Right cardiac atrium (tissue), 5 donors: Measurements from ENCODE around the gene BICRA. TPM values are rescaled to one million over a fixed set of nuclear protein-coding genes. Genes with fewer than 3 reads are reported as not detected.
"Not testable (repeated sequence)": the region's sequence is repeated elsewhere in the genome, so short reads cannot be mapped to it uniquely, and the experiment has no call there.

Source experiments
- ATAC-seq, 2 donors: fragments of 200-7000 bp; cut with Tn5 transposase; one replicate each; pipeline versions ENCODE4 v1.8.0 to v1.9.1; 2020; ENCODE audit warnings: moderate library complexity in 2 of 2, mild to moderate bottlenecking in 1 of 2
- DNase-seq, 3 donors: peaks; one replicate each; pipeline ENCODE4 v3.0.0-alpha.2; 2020
- H3K27ac ChIP-seq: one replicate; pipeline ENCODE4 v1.5.1; 2013; ENCODE audit warnings: mild to moderate bottlenecking, low read length, control low read depth, moderate library complexity
- H3K27me3 ChIP-seq: one replicate; pipeline ENCODE4 v1.6.1; 2013; ENCODE audit not compliant: control insufficient read depth, insufficient read depth
- H3K4me1 ChIP-seq: one replicate; pipeline ENCODE4 v1.6.1; 2013; ENCODE audit warnings: low read length; ENCODE audit not compliant: control insufficient read depth, insufficient read depth
- H3K4me3 ChIP-seq: one replicate; pipeline ENCODE4 v1.5.1; 2013; ENCODE audit warnings: low read length, control low read depth
- H3K9me3 ChIP-seq: one replicate; pipeline ENCODE4 v1.6.1; 2013; ENCODE audit warnings: low read length; ENCODE audit not compliant: control insufficient read depth
- WGBS: extraction: QIAGEN DNeasy Blood & Tissue Kit; methylation state at CpG from one replicate; pipeline ENCODE4 v1.1.7; 2013; 5-methylcytosine and 5-hydroxymethylcytosine counted together
- intact Hi-C, 4 donors: fragments of 100-400 bp; cut with DNase I; formaldehyde crosslinking; loops; one replicate each; pipeline versions ENCODE4 v1.11.0 to v1.14.0; 2022 to 2023
- polyA plus RNA-seq: library from polyadenylated mRNA; stranded (reverse); fragments of 200-250 nt; gene quantifications from one replicate; pipeline ENCODE4 v1.2.3, GENCODE V29; 2013
- total RNA-seq, 4 donors: library from RNA; stranded (reverse); fragmentation: NEBNext Ultra II Directional; extraction: Animal tissue kit (Norgen Biotek cat#: 25700); gene quantifications; one replicate each; pipeline ENCODE4 v1.2.1, GENCODE V29; 2021
- donor health status: healthy with polysubstance abuse.
- donor health status: DM: no; HTN: yes; CAD: no.
- donor health status: DM: no; HTN: no; CAD: no.
- donor health status: DM: no; HTN: yes; CAD: no; lungs with severe emphysema.
- donor health status: DM: yes; HTN: yes; CAD: no.

The BICRA gene
- total and polyA plus RNA-seq, 5 donors = 9.2 to 13.6 (median 9.9) TPM

GRCh38 chr19:47702671-47703070 is 93.7 kb downstream of the BICRA start:
- intact Hi-C loops = loop anchor here in 2 of 4 donors (5.0 to 10.0 kb wide), 2 partner anchors 408 to 425 kb away; no protein-coding TSS in a partner anchor
- ATAC-seq (no peak), DNase-seq (no peak)
- Histone ChIP-seq H3K27me3 (no peaks in the 10 kb centered on the region), H3K4me3 (no peak overlapping the region), H3K4me1 (no peaks in the 10 kb centered on the region), H3K9me3 (no peaks in the 10 kb centered on the region), H3K27ac (no peak overlapping the region)
- WGBS = 77% methylated on average over 18 of the region's 18 CpGs

GRCh38 chr19:47703301-47703700 is 94.4 kb downstream of the BICRA start:
- Histone ChIP-seq H3K4me1 (no peaks in the 10 kb centered on the region), H3K4me3 (no peak overlapping the region), H3K27ac (no peak overlapping the region), H3K27me3 (no peaks in the 10 kb centered on the region), H3K9me3 (no peaks in the 10 kb centered on the region)
- DNase-seq (no peak), ATAC-seq (no peak)
- intact Hi-C loops = loop anchor here in 2 of 4 donors (5.0 to 10.0 kb wide), 2 partner anchors 408 to 426 kb away; no protein-coding TSS in a partner anchor
- WGBS = 92% methylated on average over 5 of the region's 5 CpGs

- intact Hi-C loops = loop anchor here in 2 of 4 donors (5.0 to 10.0 kb wide), 2 partner anchors 409 to 427 kb away; no protein-coding TSS in a partner anchor
- WGBS = 86% methylated on average over 11 of the region's 11 CpGs
- DNase-seq = no peak
- H3K27ac ChIP-seq = no peak overlapping the region
- H3K4me3 ChIP-seq = no peak overlapping the region
- no peaks in the 10 kb centered on the region for H3K9me3 ChIP-seq
- no peak for ATAC-seq
- no peaks in the 10 kb centered on the region for H3K4me1 ChIP-seq
- no peaks in the 10 kb centered on the region for H3K27me3 ChIP-seq
Measured at GRCh38 chr19:47704024-47704423, 95.1 kb downstream of the BICRA start.

GRCh38 chr19:47704656-47705055 is 95.7 kb downstream of the BICRA start:
- no peaks in the 10 kb centered on the region for H3K27me3 ChIP-seq
- intact Hi-C loops = loop anchor here in 2 of 4 donors (5.0 to 10.0 kb wide), 2 partner anchors 410 to 427 kb away; no protein-coding TSS in a partner anchor
- WGBS = 95% methylated on average over 3 of the region's 3 CpGs
- H3K9me3 ChIP-seq = no peaks in the 10 kb centered on the region
- H3K27ac ChIP-seq = no peak overlapping the region
- no peak overlapping the region for H3K4me3 ChIP-seq
- no peak for DNase-seq
- no peaks in the 10 kb centered on the region for H3K4me1 ChIP-seq
- ATAC-seq = no peak

GRCh38 chr19:47707135-47707925 is 98.4 kb downstream of the BICRA start:
- DNase-seq = peak; percentile 72 to 84 (median 83)

GRCh38 chr19:47711652-47712242 is 102.8 kb downstream of the BICRA start:
- Histone ChIP-seq H3K4me1 (peaks cover 7% of the 10 kb centered on the region), H3K27ac (no peak overlapping the region), H3K4me3 (no peak overlapping the region), H3K9me3 (no peaks in the 10 kb centered on the region), H3K27me3 (no peaks in the 10 kb centered on the region)
- intact Hi-C loops = loop anchor here in 2 of 4 donors (2.0 to 5.0 kb wide), 2 partner anchors 31 to 76 kb away; no protein-coding TSS in a partner anchor
- DNase-seq (no peak), ATAC-seq (no peak)
- WGBS = 82% methylated on average over 8 of the region's 8 CpGs

More at GRCh38 chr19:47707135-47707925, 98.4 kb downstream of the BICRA start:
- Histone ChIP-seq H3K27ac (no peak overlapping the region), H3K27me3 (no peaks in the 10 kb centered on the region), H3K4me3 (no peak overlapping the region), H3K9me3 (no peaks in the 10 kb centered on the region), H3K4me1 (no peaks in the 10 kb centered on the region)
- 22% methylated on average over 22 of the region's 22 CpGs for WGBS
- peak; percentile 80 to 82 for ATAC-seq
- intact Hi-C loops = loop anchor here in 2 of 4 donors (2.0 to 10.0 kb wide), 2 partner anchors 271 to 413 kb away; no protein-coding TSS in a partner anchor

- H3K4me1 ChIP-seq = peaks cover 9% of the 10 kb centered on the region
- H3K27ac ChIP-seq = peak within 1 kb of the TSS; percentile 98
- no peaks in the 10 kb centered on the region for H3K9me3 ChIP-seq
- peak within 1 kb of the TSS; percentile 79 for H3K4me3 ChIP-seq
- intact Hi-C loops = loop anchor here in 2 of 4 donors (2.0 to 5.0 kb wide), 2 partner anchors 29 to 74 kb away; no protein-coding TSS in a partner anchor
- H3K27me3 ChIP-seq = no peaks in the 10 kb centered on the region
- peak; percentile 84 to 93 (median 92) for DNase-seq
- peak; percentile 96 to 97 for ATAC-seq
- 5% methylated on average over 52 of the region's 52 CpGs for WGBS
Measured at GRCh38 chr19:47713046-47714021, 104.4 kb downstream of the BICRA start, which contains the start of gene EHD2. TSS of gene EHD2 (plus strand) at chr19:47713422. CDS start at chr19:47716613, 3,191 bp downstream.

GRCh38 chr19:47714339-47714738 is 105.4 kb downstream of the BICRA start:
- DNase-seq = no peak
- Histone ChIP-seq H3K4me3 (peak overlapping the region; percentile 79), H3K27me3 (no peaks in the 10 kb centered on the region), H3K9me3 (no peaks in the 10 kb centered on the region), H3K27ac (peak overlapping the region; percentile 98), H3K4me1 (peaks cover 10% of the 10 kb centered on the region)
- 76% methylated on average over 4 of the region's 4 CpGs for WGBS
- intact Hi-C loops = loop anchor here in 1 of 4 donors (5.0 kb wide), 1 partner anchor 73 kb away; no protein-coding TSS in a partner anchor
- no peak for ATAC-seq

GRCh38 chr19:47714855-47715254 is 105.9 kb downstream of the BICRA start:
- ATAC-seq, H3K27me3 ChIP-seq, H3K27ac ChIP-seq, H3K9me3 ChIP-seq, DNase-seq, H3K4me1 ChIP-seq: not testable (repeated sequence)
- intact Hi-C loops = loop anchor here in 1 of 4 donors (5.0 kb wide), 1 partner anchor 72 kb away; no protein-coding TSS in a partner anchor
- H3K4me3 ChIP-seq = peak overlapping the region; percentile 79

GRCh38 chr19:47716270-47716937 is 107.5 kb downstream of the BICRA start:
- H3K9me3 ChIP-seq = no peaks in the 10 kb centered on the region
- DNase-seq (no peak), ATAC-seq (no peak)
- H3K27ac ChIP-seq = no peak overlapping the region
- 62% methylated on average over 32 of the region's 32 CpGs for WGBS
- H3K27me3 ChIP-seq = no peaks in the 10 kb centered on the region
- H3K4me3 ChIP-seq = no peak overlapping the region
- intact Hi-C loops = no loop called here
- H3K4me1 ChIP-seq = peaks cover 14% of the 10 kb centered on the region
